Measurements from ENCODE around the gene IQCK. TPM values are rescaled to one million over a fixed set of nuclear protein-coding genes. Genes with fewer than 3 reads are reported as not detected.

The IQCK gene
- total RNA-seq, 1 donor from 2014 or later, result 7.6 TPM

DNA sequence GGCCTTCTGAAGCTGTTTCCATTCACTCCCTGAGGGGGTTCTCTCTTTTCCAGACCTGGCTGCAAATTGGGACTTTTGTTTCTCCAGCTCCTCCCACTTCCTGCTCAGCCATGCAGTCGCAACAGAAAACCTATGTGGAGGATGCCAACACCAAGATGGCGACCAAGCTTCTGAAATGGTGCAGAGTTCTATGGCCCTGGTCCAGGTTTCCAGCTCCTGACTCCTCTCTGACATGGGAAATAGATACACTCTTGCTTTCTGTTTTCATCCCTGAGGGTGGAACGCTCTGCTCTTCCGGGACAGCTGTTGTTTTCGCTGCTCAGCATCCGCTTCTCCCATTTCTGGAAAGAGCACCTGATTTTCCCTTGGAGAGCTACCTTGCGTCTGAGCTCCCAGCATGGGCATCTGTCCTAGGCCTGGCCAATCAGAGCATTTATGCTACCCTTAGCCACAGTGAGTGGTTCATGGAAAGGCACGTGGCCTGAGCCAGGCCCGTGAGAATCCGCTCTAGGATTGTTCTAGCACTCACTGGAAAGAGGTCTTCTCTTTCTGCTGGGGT is 158.5 kb downstream of the IQCK start:
- intact Hi-C loops (cut with DNase I), result no loop called here
- H3K4me3 ChIP-seq, result no peak overlapping the region
- H3K27me3 ChIP-seq, result no peaks in the 10 kb centered on the region
- TF ChIP-seq, protein P1, sequence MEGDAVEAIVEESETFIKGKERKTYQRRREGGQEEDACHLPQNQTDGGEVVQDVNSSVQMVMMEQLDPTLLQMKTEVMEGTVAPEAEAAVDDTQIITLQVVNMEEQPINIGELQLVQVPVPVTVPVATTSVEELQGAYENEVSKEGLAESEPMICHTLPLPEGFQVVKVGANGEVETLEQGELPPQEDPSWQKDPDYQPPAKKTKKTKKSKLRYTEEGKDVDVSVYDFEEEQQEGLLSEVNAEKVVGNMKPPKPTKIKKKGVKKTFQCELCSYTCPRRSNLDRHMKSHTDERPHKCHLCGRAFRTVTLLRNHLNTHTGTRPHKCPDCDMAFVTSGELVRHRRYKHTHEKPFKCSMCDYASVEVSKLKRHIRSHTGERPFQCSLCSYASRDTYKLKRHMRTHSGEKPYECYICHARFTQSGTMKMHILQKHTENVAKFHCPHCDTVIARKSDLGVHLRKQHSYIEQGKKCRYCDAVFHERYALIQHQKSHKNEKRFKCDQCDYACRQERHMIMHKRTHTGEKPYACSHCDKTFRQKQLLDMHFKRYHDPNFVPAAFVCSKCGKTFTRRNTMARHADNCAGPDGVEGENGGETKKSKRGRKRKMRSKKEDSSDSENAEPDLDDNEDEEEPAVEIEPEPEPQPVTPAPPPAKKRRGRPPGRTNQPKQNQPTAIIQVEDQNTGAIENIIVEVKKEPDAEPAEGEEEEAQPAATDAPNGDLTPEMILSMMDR (IDR thresholded peaks at IDR 0.05), result no peak
- no peaks in the 10 kb centered on the region for H3K4me1 ChIP-seq
- no peaks in the 10 kb centered on the region for H3K9me3 ChIP-seq
- no peak overlapping the region for H3K27ac ChIP-seq
- no peak for DNase-seq
- ATAC-seq, result no peak
- H3K36me3 ChIP-seq, result no peaks in the 10 kb centered on the region

DNA sequence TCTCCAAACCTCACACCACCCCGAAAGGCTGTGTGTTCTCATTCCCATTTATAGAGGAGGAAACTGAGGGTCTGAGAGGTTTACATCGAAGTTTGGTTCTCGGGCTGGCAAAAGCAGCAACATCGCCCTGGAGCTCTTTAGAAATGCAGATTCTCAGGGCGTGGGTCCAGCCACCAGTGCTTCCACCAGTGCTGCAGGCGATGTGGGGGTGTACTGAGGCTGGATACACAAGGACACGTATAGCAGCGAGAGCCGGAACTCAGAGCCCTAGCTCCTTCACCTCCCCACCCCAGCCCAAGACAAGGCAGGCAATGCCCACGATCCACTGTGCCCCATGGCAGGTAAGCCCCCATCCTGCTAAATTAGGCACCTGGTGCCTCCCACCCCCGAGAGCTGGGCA is 160.7 kb downstream of the IQCK start:
- Histone ChIP-seq H3K9me3 (no peaks in the 10 kb centered on the region), H3K27me3 (peaks cover 17% of the 10 kb centered on the region), H3K36me3 (no peaks in the 10 kb centered on the region), H3K4me1 (peaks cover 5% of the 10 kb centered on the region), H3K27ac (no peak overlapping the region), H3K4me3 (no peak overlapping the region)
- ATAC-seq (no peak), DNase-seq (no peak)
- TF ChIP-seq, protein P1 (IDR thresholded peaks at IDR 0.05), result no peak
- intact Hi-C loops (cut with DNase I), result no loop called here

DNA sequence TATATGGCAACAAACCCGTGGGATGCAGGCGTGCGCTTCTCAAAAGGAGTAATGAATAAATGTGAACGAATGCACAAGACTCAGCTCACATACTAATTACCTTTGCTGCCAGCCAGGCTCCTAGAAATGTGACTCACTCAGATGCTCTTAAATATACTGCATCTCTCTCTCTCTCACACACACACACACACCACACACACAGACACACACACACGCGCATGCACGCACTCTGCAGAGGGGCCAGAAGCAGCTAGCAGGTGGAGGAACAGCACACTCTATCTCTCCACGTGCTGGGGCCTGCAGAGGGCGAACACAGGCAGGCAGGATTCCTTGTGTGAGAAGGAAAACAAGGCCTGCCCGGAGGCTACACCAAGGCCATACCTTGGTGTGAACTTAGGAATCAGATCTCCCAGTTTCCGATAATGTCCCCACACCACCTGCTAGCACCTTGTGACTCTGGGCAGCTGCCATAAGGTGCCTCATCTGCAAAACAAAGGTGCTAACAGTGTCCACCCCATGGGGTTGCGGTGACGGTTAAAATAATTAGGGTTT is 161.2 kb downstream of the IQCK start:
- Histone ChIP-seq H3K4me1 (peaks cover 5% of the 10 kb centered on the region), H3K27ac (no peak overlapping the region), H3K36me3 (no peaks in the 10 kb centered on the region), H3K27me3 (peaks cover 18% of the 10 kb centered on the region), H3K4me3 (no peak overlapping the region), H3K9me3 (no peaks in the 10 kb centered on the region)
- TF ChIP-seq, protein P1 (IDR thresholded peaks at IDR 0.05), result no peak
- ATAC-seq (no peak), DNase-seq (no peak)
- intact Hi-C loops (cut with DNase I), result no loop called here

DNA sequence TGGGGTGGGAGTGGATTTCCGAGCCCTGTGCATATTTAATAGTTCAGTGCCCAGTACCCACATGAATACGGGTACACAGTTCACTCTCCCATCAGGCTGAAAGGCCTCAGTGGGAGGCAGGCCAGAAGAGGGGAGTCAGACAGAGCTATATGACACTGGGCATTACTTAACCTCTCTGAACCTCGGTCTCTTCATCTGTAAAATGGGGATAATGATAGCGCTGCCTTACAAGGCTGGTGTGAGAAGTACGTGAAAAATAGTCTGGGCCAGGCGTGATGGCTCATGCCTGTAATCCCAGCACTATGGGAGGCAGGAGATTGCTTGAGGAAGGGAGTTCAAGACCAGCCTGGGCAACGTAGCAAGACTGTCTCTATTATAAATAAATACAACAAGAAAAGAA is 163.0 kb downstream of the IQCK start:
- TF ChIP-seq, protein P1 (IDR thresholded peaks at IDR 0.05), result no peak
- H3K4me1 ChIP-seq, result peaks cover 12% of the 10 kb centered on the region
- no peak overlapping the region for H3K4me3 ChIP-seq
- intact Hi-C loops (cut with DNase I), result no loop called here
- peaks cover 18% of the 10 kb centered on the region for H3K27me3 ChIP-seq
- no peak for DNase-seq
- H3K36me3 ChIP-seq, result no peaks in the 10 kb centered on the region
- no peak overlapping the region for H3K27ac ChIP-seq
- ATAC-seq, result no peak
- no peaks in the 10 kb centered on the region for H3K9me3 ChIP-seq

DNA sequence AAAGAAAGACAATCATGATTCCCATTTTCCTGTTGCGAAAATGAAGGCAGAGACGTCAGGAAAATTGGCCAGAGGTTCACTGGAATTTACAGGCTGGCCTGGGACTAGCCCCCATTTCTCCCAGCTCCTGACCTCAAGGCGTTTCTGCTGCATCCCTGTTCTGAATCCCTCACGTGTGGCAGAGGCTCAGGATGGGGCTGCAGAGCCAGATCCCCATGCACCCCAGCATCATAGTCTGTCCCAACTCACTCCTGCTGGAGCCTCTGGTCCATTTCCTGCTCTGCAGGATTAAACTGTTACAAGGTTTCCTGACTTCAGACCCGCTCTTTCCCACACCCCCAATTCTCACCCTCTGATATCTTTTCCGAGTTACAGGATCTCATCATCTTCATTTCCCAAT is 163.7 kb downstream of the IQCK start:
- no peak overlapping the region for H3K27ac ChIP-seq
- H3K4me1 ChIP-seq, result peaks cover 19% of the 10 kb centered on the region
- intact Hi-C loops (cut with DNase I), result no loop called here
- H3K36me3 ChIP-seq, result no peaks in the 10 kb centered on the region
- H3K27me3 ChIP-seq, result peaks cover 18% of the 10 kb centered on the region
- TF ChIP-seq, protein P1 (IDR thresholded peaks at IDR 0.05), result no peak
- no peak overlapping the region for H3K4me3 ChIP-seq
- no peak for DNase-seq
- no peaks in the 10 kb centered on the region for H3K9me3 ChIP-seq
- no peak for ATAC-seq

DNA sequence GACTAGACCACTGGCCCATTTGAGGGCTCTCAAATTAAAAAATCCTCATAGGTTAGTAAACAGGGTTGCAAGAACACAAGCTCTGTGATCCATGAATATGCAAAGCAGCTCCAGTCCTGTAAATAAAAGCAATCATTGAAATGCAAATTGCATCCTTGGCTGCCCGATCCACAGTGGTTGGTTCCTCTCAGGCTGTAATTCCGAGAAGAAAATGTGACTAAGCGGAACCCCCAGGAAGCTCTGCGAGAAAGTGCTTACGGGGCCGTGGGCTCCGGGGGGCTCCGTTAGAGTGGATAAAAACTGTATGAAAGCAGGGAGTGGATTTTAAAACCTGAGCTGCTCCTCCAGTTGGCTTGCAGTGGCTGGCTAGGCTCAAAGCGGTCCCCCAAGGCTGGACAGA is 164.1 kb downstream of the IQCK start:
- Histone ChIP-seq H3K36me3 (no peaks in the 10 kb centered on the region), H3K27me3 (peaks cover 18% of the 10 kb centered on the region), H3K4me1 (peaks cover 19% of the 10 kb centered on the region), H3K9me3 (no peaks in the 10 kb centered on the region), H3K4me3 (no peak overlapping the region), H3K27ac (no peak overlapping the region)
- DNase-seq (no peak), ATAC-seq (no peak)
- TF ChIP-seq, protein P1 (IDR thresholded peaks at IDR 0.05), result no peak
- intact Hi-C loops (cut with DNase I), result no loop called here
